Suprapubic skin (tissue), 4 donors: ENCODE results near the gene MSRB3.

Experiments used
- EP300 ChIP-seq: sonication (generic); formaldehyde crosslinking; IDR thresholded peaks from one replicate; pipeline ENCODE4 v1.6.1; 2017; ENCODE audit warnings: antibody characterized with exemption
- POLR2A ChIP-seq, 2 donors: fragments of 450-650 bp; IDR thresholded peaks; one replicate each; pipeline ENCODE4 v1.6.1; 2017; ENCODE audit warnings: antibody characterized with exemption in 2 of 2, mild to moderate bottlenecking in 2 of 2, moderate library complexity in 2 of 2
- POLR2AphosphoS5 ChIP-seq, 3 donors: sonication (generic); formaldehyde crosslinking; IDR thresholded peaks; one replicate each; pipeline ENCODE4 v1.6.1; 2017; ENCODE audit warnings: antibody characterized with exemption in 3 of 3
- TF ChIP-seq, protein P1 (sequence below), 2 donors: fragments of 200-600 bp in 1 of 2; fragments of 450-650 bp in 1 of 2; sonication (generic) in 1 of 2; IDR thresholded peaks; one replicate each; pipeline ENCODE4 v1.5.1; 2016 to 2019; ENCODE audit warnings: antibody characterized with exemption in 2 of 2, mild to moderate bottlenecking in 1 of 2, moderate library complexity in 1 of 2

DNA sequence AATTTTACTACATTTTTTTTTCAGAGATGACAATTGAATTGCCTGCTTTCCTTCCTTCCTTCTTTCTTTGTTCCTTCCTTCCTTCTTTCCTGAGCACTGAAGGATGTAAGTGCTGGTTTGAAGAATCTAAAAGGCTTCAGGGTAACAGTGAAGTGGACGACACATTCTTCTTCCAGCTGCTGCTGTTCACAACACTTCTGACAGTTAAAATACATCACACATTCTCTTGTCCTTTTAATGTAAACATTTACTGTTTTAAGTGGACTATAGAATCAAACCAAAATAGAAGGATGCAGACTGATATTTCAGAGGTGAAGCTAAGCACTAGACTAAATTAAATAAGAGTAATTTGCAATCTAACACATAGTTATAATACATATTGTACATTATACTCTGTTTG is 151.5 kb downstream of the MSRB3 start:
- TF ChIP-seq, protein P1, sequence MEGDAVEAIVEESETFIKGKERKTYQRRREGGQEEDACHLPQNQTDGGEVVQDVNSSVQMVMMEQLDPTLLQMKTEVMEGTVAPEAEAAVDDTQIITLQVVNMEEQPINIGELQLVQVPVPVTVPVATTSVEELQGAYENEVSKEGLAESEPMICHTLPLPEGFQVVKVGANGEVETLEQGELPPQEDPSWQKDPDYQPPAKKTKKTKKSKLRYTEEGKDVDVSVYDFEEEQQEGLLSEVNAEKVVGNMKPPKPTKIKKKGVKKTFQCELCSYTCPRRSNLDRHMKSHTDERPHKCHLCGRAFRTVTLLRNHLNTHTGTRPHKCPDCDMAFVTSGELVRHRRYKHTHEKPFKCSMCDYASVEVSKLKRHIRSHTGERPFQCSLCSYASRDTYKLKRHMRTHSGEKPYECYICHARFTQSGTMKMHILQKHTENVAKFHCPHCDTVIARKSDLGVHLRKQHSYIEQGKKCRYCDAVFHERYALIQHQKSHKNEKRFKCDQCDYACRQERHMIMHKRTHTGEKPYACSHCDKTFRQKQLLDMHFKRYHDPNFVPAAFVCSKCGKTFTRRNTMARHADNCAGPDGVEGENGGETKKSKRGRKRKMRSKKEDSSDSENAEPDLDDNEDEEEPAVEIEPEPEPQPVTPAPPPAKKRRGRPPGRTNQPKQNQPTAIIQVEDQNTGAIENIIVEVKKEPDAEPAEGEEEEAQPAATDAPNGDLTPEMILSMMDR (IDR thresholded peaks at IDR 0.05) = no peak
- no peak for TF ChIP-seq POLR2A (IDR thresholded peaks at IDR 0.05)
- TF ChIP-seq POLR2AphosphoS5 (IDR thresholded peaks at IDR 0.05) = no peak
- TF ChIP-seq EP300 = no peak
